Fibroblast of peridontal ligament (primary cell): Measurements from ENCODE around the gene LPO.

ENCODE experiments used
- DNase-seq: peaks from one replicate; pipeline ENCODE4 v3.0.0-alpha.2; 2010; ENCODE audit errors: extremely low read depth

The LPO gene

GRCh38 chr17:58317421-58318064, 79.2 kb downstream of the LPO start:
- peak; percentile 47 for DNase-seq

GRCh38 chr17:58318065-58318481, 79.7 kb downstream of the LPO start:
- no peak for DNase-seq
